Measurements from ENCODE around the gene CDK15.
"Not testable (repeated sequence)": the region's sequence is repeated elsewhere in the genome, so short reads cannot be mapped to it uniquely, and the experiment has no call there.

CDK15 gene

GRCh38 chr2:201806442-201807170 lies at the start of gene CDK15:
CDK15 (plus strand) TSS chr2:201806537; CDS start chr2:201806665, 128 bp downstream.
- DNase-seq, result no peak

- no peak for DNase-seq
These were observed 48.1 kb upstream of the CDK15 start for GRCh38 chr2:201758234-201758633.

- DNase-seq, result no peak
These were observed 47.5 kb upstream of the CDK15 start for GRCh38 chr2:201758873-201759272.

GRCh38 chr2:201759567-201759966 lies 46.8 kb upstream of the CDK15 start:
- no peak for DNase-seq

- no peak for DNase-seq
These were observed 45.2 kb upstream of the CDK15 start for GRCh38 chr2:201761101-201761500.

GRCh38 chr2:201764469-201764868 lies 41.9 kb upstream of the CDK15 start:
- not testable (repeated sequence) for DNase-seq

GRCh38 chr2:201765799-201766198 lies 40.5 kb upstream of the CDK15 start:
- no peak for DNase-seq

- no peak for DNase-seq
These were observed 37.4 kb upstream of the CDK15 start for GRCh38 chr2:201768918-201769317.

GRCh38 chr2:201769666-201770373 lies 36.5 kb upstream of the CDK15 start:
- DNase-seq, result no peak

GRCh38 chr2:201773990-201774389 lies 32.3 kb upstream of the CDK15 start:
- no peak for DNase-seq

GRCh38 chr2:201774546-201774945 lies 31.8 kb upstream of the CDK15 start:
- no peak for DNase-seq

- DNase-seq, result no peak
These were observed 31.0 kb upstream of the CDK15 start for GRCh38 chr2:201775326-201775725.

GRCh38 chr2:201777043-201777442 lies 29.3 kb upstream of the CDK15 start:
- DNase-seq, result no peak

GRCh38 chr2:201777869-201778268 lies 28.5 kb upstream of the CDK15 start:
- DNase-seq, result no peak

- DNase-seq, result no peak
These were observed 26.2 kb upstream of the CDK15 start for GRCh38 chr2:201779901-201780673.

GRCh38 chr2:201780674-201781493 lies 25.5 kb upstream of the CDK15 start, which contains the start of gene ALS2:
ALS2 (minus strand) TSS chr2:201780933; CDS start chr2:201768885, 12,048 bp downstream.
- peak; percentile 95 to 96 for DNase-seq

GRCh38 chr2:201781557-201782051 lies 24.7 kb upstream of the CDK15 start:
- peak in 1 of 2 donors; percentile 20 for DNase-seq

GRCh38 chr2:201784563-201784962 lies 21.8 kb upstream of the CDK15 start:
- DNase-seq, result no peak

GRCh38 chr2:201785135-201785534 lies 21.2 kb upstream of the CDK15 start:
- DNase-seq, result no peak

GRCh38 chr2:201786471-201786870 lies 19.9 kb upstream of the CDK15 start:
- DNase-seq, result no peak

- DNase-seq, result no peak
These were observed 18.0 kb upstream of the CDK15 start for GRCh38 chr2:201788371-201788770.

- DNase-seq, result no peak
These were observed 16.9 kb upstream of the CDK15 start for GRCh38 chr2:201789395-201789794.

All from stimulated activated CD4-positive, alpha-beta T cell treated with anti-CD3 and anti-CD28 coated beads, Interleukin-2, amount 100 ng/mL, for 24 hours (primary cell).